Neural progenitor cell (in vitro differentiated cells): ENCODE results near the gene GPRC5A. TPM values are rescaled to one million over a fixed set of nuclear protein-coding genes. Genes with fewer than 3 reads are reported as not detected.

Source experiments
- DNase-seq: peaks from one replicate; pipeline ENCODE4 v3.0.0-alpha.2; 2016; ENCODE audit warnings: low spot score
- H2AFZ ChIP-seq: fragments of 200-600 bp; sonication (generic); replicated peaks from 2 replicates; pipeline ENCODE4 v1.6.1; 2016; ENCODE audit warnings: antibody characterized with exemption
- H3F3A ChIP-seq: fragments of 200-600 bp; sonication (generic); 2 replicates; pipeline ENCODE4 v1.6.1; 2016; ENCODE audit warnings: antibody characterized with exemption, low read depth
- H3K27ac ChIP-seq: fragments of 200-600 bp; sonication (generic); 2 replicates; pipeline ENCODE4 v1.5.1; 2016; ENCODE audit warnings: mild to moderate bottlenecking
- H3K27me3 ChIP-seq: fragments of 200-600 bp; sonication (generic); 2 replicates; pipeline ENCODE4 v1.6.1; 2016; ENCODE audit warnings: mild to moderate bottlenecking, moderate library complexity
- H3K36me3 ChIP-seq: fragments of 200-600 bp; sonication (generic); 2 replicates; pipeline ENCODE4 v1.5.1; 2016
- H3K4me1 ChIP-seq: fragments of 200-600 bp; sonication (generic); 2 replicates; pipeline ENCODE4 v1.6.1; 2016; ENCODE audit warnings: mixed run types
- H3K4me2 ChIP-seq: fragments of 200-600 bp; sonication (generic); 2 replicates; pipeline ENCODE4 v1.6.1; 2016
- H3K4me3 ChIP-seq: fragments of 200-600 bp; sonication (generic); 2 replicates; pipeline ENCODE4 v1.5.1; 2016
- H3K79me2 ChIP-seq: fragments of 200-600 bp; sonication (generic); 2 replicates; pipeline ENCODE4 v1.6.1; 2016; ENCODE audit warnings: low read depth
- H3K9ac ChIP-seq: fragments of 200-600 bp; sonication (generic); 2 replicates; pipeline ENCODE4 v1.6.1; 2016
- H3K9me3 ChIP-seq: fragments of 200-600 bp; sonication (generic); 2 replicates; pipeline ENCODE4 v1.5.1; 2016; ENCODE audit warnings: low read depth
- H4K20me1 ChIP-seq: fragments of 200-600 bp; sonication (generic); 2 replicates; pipeline ENCODE4 v1.6.1; 2016; ENCODE audit warnings: low read depth
- H3K27ac Mint-ChIP-seq: 3 replicates; pipeline ENCODE4 v1.8.0; 2021; ENCODE audit warnings: mixed read lengths
- H3K27me3 Mint-ChIP-seq: 2 replicates; pipeline ENCODE4 v1.8.0; 2022; ENCODE audit warnings: low read depth, mild to moderate bottlenecking, inconsistent platforms, moderate library complexity, mixed read lengths; ENCODE audit not compliant: insufficient read depth
- H3K36me3 Mint-ChIP-seq: 3 replicates; pipeline ENCODE4 v1.8.0; 2021; ENCODE audit warnings: mixed read lengths
- H3K4me1 Mint-ChIP-seq: 3 replicates; pipeline ENCODE4 v1.8.0; 2021; ENCODE audit warnings: mixed read lengths
- H3K4me3 Mint-ChIP-seq: 3 replicates; pipeline ENCODE4 v1.8.0; 2021; ENCODE audit warnings: mild to moderate bottlenecking, moderate library complexity, mixed read lengths
- H3K9me3 Mint-ChIP-seq: 3 replicates; pipeline ENCODE4 v1.8.0; 2020; ENCODE audit warnings: mixed read lengths
- CTCF ChIP-seq: fragments of 200-600 bp; sonication (generic); IDR thresholded peaks from 2 replicates; pipeline ENCODE4 v1.5.1; 2017; ENCODE audit warnings: antibody characterized with exemption, mild to moderate bottlenecking
- EZH2 ChIP-seq: fragments of 200-600 bp; sonication (generic); IDR thresholded peaks from 2 replicates; pipeline ENCODE4 v1.6.1; 2017; ENCODE audit warnings: antibody characterized with exemption, mild to moderate bottlenecking, moderate library complexity
- EZH2phosphoT487 ChIP-seq: fragments of 200-600 bp; sonication (generic); IDR thresholded peaks from 2 replicates; pipeline ENCODE4 v1.6.1; 2017; ENCODE audit warnings: antibody characterized with exemption
- total RNA-seq: library from RNA; depleted of rRNA; stranded (reverse); fragments of >200 nt; gene quantifications from 2 replicates; pipeline ENCODE4 v1.2.3, GENCODE V29; 2015; ENCODE audit warnings: low replicate concordance

Gene GPRC5A
- total RNA-seq, 1 donor from 2014 or later, result not detected

DNA sequence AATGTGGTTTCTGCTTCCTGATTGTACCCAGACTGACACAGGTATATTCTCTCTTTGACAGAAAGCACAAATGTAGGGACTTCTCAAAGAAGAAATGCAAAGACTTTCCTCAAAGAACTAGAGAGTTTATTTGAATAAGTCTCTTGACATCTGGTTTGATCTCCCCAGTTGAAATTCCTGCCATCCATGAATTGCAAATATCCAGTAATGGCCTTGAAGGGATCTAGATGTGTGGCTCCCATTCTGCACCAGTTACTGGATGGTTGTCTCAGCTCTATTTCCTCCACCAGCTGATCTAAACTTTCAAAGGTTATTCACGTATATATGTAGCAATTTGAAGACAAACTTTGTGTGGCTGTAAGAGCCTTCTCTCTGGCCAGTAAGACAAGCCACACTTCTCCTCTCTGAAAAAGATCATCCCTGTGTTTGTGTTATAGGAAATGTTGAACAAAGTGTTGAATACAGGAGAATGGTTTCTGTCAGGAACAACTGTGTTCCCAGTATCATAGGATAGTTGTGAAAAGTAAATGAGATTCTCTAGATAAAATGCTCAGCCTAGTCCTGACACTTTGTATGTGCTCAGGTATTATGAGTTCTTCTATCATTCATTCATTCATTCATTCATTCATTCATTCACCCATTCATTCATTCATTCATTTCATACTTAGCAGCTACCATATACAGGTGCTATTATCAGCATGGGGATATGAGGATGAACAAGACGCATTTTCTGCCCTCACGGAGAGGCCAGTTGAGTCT, 22.7 kb upstream of the GPRC5A start:
- Histone ChIP-seq H3K36me3 (no peaks in the 10 kb centered on the region), H3K79me2 (no peaks in the 10 kb centered on the region), H2AFZ (no peak overlapping the region), H3K4me1 (no peaks in the 10 kb centered on the region), H4K20me1 (no peaks in the 10 kb centered on the region), H3K27me3 (no peaks in the 10 kb centered on the region), H3K27ac (no peak overlapping the region), H3K9ac (no peak overlapping the region), H3K9me3 (no peaks in the 10 kb centered on the region), H3K4me3 (no peak overlapping the region), H3K4me2 (no peak overlapping the region), H3F3A (no peaks in the 10 kb centered on the region)
- no peak for TF ChIP-seq EZH2
- no peak for TF ChIP-seq CTCF
- TF ChIP-seq EZH2phosphoT487, result no peak
- Mint-ChIP-seq H3K9me3 (no peaks in the 10 kb centered on the region), H3K4me1 (peaks cover 12% of the 10 kb centered on the region), H3K4me3 (no peak overlapping the region), H3K27ac (no peak overlapping the region), H3K36me3 (peaks cover 2% of the 10 kb centered on the region), H3K27me3 (no peaks in the 10 kb centered on the region)
- no peak for DNase-seq

- H3K27ac Mint-ChIP-seq, result no peak overlapping the region
Observed at GRCh38 chr12:12870465-12870864, 20.9 kb upstream of the GPRC5A start.

GRCh38 chr12:12871587-12872138, 19.7 kb upstream of the GPRC5A start:
- Histone ChIP-seq H3K4me2 (no peak overlapping the region), H3K9me3 (no peaks in the 10 kb centered on the region), H3K36me3 (no peaks in the 10 kb centered on the region), H3K4me3 (no peak overlapping the region), H3K79me2 (no peaks in the 10 kb centered on the region), H3K9ac (no peak overlapping the region), H4K20me1 (no peaks in the 10 kb centered on the region), H3K27ac (no peak overlapping the region), H3K27me3 (no peaks in the 10 kb centered on the region), H3F3A (no peaks in the 10 kb centered on the region), H3K4me1 (no peaks in the 10 kb centered on the region), H2AFZ (no peak overlapping the region)
- Mint-ChIP-seq H3K27me3 (no peaks in the 10 kb centered on the region), H3K4me3 (no peak overlapping the region), H3K4me1 (peaks cover 21% of the 10 kb centered on the region), H3K36me3 (peaks cover 3% of the 10 kb centered on the region), H3K9me3 (no peaks in the 10 kb centered on the region), H3K27ac (no peak overlapping the region)
- TF ChIP-seq EZH2phosphoT487, result no peak
- TF ChIP-seq CTCF, result no peak
- no peak for TF ChIP-seq EZH2
- no peak for DNase-seq

More at GRCh38 chr12:12870465-12870864, 20.9 kb upstream of the GPRC5A start:
- TF ChIP-seq EZH2, result no peak
- Histone ChIP-seq H3K4me1 (no peaks in the 10 kb centered on the region), H4K20me1 (no peaks in the 10 kb centered on the region), H3F3A (no peaks in the 10 kb centered on the region), H3K9ac (no peak overlapping the region), H3K27ac (no peak overlapping the region), H2AFZ (no peak overlapping the region), H3K4me2 (no peak overlapping the region), H3K79me2 (no peaks in the 10 kb centered on the region), H3K9me3 (no peaks in the 10 kb centered on the region), H3K4me3 (no peak overlapping the region), H3K27me3 (no peaks in the 10 kb centered on the region), H3K36me3 (no peaks in the 10 kb centered on the region)
- H3K9me3 Mint-ChIP-seq, result no peaks in the 10 kb centered on the region
- H3K27me3 Mint-ChIP-seq, result no peaks in the 10 kb centered on the region
- H3K36me3 Mint-ChIP-seq, result no peaks in the 10 kb centered on the region
- H3K4me1 Mint-ChIP-seq, result peaks cover 21% of the 10 kb centered on the region
- DNase-seq, result no peak
- no peak overlapping the region for H3K4me3 Mint-ChIP-seq
